Fibroblast of villous mesenchyme (primary cell): ENCODE data around the gene AKR1A1. TPM values are rescaled to one million over a fixed set of nuclear protein-coding genes. Genes with fewer than 3 reads are reported as not detected.

Experiments
- DNase-seq: peaks from one replicate; pipeline ENCODE4 v3.0.0-alpha.2; 2010; ENCODE audit warnings: low read depth
- H3K4me3 ChIP-seq: 2 replicates; pipeline ENCODE4 v1.5.1; 2011; ENCODE audit warnings: low read depth, mild to moderate bottlenecking, low read length
- total RNA-seq: library from RNA; depleted of rRNA; stranded (reverse); fragments of >200 nt; gene quantifications from 2 replicates; pipeline ENCODE4 v1.2.3, GENCODE V29; 2012
- TF ChIP-seq, protein P1 (sequence below): IDR thresholded peaks from 2 replicates; pipeline ENCODE4 v1.5.1; 2012; ENCODE audit warnings: low read depth, mild to moderate bottlenecking, low read length; ENCODE audit not compliant: insufficient read depth

Gene AKR1A1
- total RNA-seq: 158 TPM in 2 replicates

DNA sequence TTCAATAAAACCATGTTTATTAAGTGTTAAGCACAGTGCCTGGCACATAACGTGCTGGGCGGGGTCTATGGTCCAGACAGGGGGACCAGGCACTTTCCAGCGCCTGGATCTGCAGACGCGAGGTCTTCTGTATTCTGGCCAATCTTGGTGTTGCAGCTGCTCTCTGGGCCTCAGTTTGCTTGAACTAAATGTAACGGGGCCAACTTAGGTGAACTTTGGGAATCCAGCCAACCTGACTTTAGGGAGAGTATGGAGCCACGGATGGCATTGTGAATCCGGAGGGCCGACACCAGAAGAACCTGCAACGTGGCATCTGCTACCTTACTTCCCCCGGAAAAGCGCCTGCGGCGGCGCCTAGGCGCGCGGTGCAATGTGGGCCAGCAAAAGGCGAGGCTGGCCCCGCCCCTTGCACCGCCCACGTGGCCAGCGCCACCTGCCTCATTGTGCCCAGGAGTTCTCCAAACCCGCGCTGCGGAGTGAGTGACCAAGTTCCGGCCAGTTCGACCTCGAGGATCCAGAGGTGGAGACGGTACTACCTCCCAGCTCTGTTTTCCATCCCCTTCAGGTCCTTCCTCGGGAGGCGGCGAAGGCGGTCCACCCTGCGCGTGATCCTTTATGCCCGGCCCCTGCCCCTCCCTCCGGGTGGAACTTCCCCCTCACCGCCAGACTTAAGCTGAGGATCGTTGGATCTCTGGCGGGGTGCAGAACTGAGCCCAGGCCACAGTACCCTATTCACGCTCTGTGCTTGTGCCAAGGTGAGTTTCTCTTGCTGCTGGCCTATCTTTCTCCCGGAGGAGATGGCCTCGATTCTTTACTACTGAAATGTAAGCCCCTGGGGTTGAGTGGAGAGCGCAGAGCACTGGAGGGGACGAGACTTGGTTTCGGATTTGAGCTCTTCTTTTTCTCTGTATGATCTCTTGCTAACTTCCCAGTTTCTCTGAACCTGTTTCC, at the start of gene AKR1A1:
TSS of gene AKR1A1 (plus strand) at position 426 of the 951 bp plus-strand sequence. CDS start 10,969 bp downstream, outside the sequence.
- TF ChIP-seq, protein P1, sequence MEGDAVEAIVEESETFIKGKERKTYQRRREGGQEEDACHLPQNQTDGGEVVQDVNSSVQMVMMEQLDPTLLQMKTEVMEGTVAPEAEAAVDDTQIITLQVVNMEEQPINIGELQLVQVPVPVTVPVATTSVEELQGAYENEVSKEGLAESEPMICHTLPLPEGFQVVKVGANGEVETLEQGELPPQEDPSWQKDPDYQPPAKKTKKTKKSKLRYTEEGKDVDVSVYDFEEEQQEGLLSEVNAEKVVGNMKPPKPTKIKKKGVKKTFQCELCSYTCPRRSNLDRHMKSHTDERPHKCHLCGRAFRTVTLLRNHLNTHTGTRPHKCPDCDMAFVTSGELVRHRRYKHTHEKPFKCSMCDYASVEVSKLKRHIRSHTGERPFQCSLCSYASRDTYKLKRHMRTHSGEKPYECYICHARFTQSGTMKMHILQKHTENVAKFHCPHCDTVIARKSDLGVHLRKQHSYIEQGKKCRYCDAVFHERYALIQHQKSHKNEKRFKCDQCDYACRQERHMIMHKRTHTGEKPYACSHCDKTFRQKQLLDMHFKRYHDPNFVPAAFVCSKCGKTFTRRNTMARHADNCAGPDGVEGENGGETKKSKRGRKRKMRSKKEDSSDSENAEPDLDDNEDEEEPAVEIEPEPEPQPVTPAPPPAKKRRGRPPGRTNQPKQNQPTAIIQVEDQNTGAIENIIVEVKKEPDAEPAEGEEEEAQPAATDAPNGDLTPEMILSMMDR: peak; percentile 1

DNA sequence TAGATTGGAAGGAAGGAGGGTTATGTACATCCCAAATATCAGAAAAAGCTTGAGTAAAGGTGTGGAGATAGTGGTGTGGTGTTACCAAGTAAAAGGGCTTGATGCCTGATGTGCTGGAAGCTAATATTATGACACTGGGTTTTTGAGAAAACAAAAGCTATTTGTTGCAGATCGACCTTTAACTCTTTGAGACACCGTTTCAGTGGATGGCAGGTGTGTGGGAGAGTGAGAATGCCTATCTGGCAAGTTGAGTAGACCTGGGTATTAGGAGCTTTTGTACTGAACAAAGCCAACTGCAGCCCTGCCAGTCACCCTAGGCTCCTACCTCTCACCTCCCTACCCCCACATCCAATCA, 49.1 kb upstream of the AKR1A1 start:
- no peak overlapping the region for H3K4me3 ChIP-seq
- TF ChIP-seq, protein P1: no peak

More for the DNA sequence above, at the start of gene AKR1A1:
- peak; percentile 84 for DNase-seq
- H3K4me3 ChIP-seq: peak within 1 kb of the TSS; percentile 77

DNA sequence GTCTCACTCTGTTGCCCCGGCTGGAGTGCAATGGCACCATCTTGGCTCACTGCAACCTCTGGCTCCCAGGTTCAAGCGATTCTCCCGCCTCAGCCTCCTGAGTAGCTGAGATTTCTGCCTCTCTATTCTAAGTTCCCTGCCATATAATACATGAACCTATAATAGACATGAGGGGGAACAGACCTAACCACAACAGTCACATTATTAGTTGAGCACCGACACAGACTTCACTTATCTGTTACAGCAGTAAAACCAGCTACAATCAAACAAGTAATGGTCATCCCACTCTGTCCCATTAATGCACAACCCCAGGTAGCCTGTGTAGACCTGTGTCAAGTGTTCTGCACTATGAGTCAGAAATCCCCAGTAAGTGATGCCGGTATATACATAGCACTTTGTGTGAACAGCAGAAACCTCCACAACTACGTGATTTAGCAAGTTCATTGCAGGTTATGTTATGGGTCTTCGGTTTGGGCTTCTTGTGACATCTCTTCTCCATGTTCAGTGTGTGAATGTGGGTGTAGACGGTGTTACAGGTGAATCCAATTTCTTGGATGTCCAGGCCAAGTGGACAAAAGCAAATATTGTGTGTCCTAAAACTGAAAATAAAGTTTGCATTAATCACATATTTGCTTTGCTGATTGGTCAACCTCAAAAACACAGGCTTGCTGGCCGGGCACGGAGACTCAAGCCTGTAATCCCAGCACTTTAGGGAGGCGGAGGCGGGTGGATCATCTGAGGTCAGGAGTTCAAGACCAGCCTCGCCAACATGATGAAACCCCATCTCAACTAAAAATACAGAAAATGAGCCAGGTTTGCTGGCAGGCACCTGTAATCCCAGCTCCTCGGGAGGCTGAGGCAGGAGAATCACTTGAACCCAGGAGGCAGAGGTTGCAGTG, 46.9 kb upstream of the AKR1A1 start:
- no peak for DNase-seq
- TF ChIP-seq, protein P1: no peak
- no peak overlapping the region for H3K4me3 ChIP-seq

More for the DNA sequence above, 49.1 kb upstream of the AKR1A1 start:
- no peak for DNase-seq

DNA sequence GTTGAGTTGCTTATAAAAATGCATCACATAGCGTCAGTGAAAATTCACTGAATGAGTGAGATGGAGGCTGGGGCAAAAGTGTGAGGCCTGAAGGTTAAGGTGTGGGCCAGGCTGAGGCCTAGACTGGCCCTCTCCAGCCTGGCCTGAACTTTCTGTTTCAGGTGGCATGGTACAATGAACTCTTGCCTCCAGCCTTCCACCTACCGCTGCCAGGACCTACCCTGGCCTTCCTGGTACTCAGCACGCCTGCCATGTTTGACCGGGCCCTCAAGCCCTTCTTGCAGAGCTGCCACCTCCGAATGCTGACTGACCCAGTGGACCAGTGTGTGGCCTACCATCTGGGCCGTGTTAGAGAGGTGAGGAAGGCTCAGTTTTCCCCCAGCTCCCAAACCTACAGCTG, 43.4 kb upstream of the AKR1A1 start:
- DNase-seq: no peak
- TF ChIP-seq, protein P1: no peak
- no peak overlapping the region for H3K4me3 ChIP-seq

DNA sequence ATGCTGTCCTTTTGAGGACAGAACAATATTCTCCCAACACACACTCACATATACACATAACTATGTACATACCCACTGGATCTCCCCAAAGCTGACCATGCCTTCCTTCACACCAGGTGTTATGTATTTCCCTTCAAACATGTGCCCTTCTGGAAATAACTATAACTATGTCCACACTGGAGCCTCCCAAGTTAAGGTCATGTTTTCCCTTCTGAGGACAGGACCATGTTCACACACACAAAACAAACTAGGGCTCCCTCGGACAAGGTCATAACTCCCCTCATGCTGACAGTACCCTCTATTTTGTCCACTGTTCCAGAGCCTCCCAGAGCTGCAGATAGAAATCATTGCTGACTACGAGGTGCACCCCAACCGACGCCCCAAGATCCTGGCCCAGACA, 42.7 kb upstream of the AKR1A1 start:
- no peak overlapping the region for H3K4me3 ChIP-seq
- TF ChIP-seq, protein P1: no peak
- DNase-seq: no peak

DNA sequence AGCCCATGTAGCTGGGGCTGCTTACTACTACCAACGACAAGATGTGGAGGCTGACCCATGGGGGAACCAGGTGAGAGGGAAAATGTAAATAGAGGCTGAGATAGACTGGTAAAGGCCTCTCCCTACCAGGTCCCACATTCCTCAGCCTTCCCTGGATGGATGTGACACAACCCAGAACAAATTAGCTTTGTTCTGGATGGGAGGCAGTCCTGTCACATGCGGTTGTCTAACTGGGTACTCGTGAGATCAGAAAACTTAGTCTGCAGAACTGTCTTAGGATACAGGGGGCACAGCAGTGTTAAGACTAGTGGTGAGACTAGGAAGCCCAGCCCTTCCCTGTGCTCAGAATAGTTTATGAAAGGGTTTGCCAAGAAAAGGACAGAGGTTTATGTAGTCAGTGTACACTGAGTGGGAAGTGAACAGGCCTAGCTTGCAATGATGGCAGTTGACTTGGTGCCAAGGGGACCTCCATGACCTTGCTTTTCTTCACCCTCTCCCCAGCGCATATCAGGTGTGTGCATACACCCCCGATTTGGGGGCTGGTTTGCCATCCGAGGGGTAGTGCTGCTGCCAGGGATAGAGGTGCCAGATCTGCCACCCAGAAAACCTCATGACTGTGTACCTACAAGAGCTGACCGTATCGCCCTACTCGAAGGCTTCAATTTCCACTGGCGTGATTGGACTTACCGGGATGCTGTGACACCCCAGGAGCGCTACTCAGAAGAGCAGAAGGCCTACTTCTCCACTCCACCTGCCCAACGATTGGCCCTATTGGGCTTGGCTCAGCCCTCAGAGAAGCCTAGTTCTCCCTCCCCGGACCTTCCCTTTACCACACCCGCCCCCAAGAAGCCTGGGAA, 42.1 kb upstream of the AKR1A1 start:
- TF ChIP-seq, protein P1: peak; percentile 24
- no peak overlapping the region for H3K4me3 ChIP-seq
- DNase-seq: no peak
